Erythroblast (primary cell): ENCODE measurements around the gene PLCH1.

Experiments
- GATA1 ChIP-seq: IDR thresholded peaks from 2 replicates; pipeline ENCODE4 v1.6.1; 2011; ENCODE audit warnings: low read depth, mild to moderate bottlenecking, control low read depth, low read length, moderate library complexity
- POLR2A ChIP-seq: IDR thresholded peaks from 2 replicates; pipeline ENCODE4 v1.6.1; 2011; ENCODE audit warnings: mild to moderate bottlenecking, low read length

- no peak for TF ChIP-seq POLR2A
- no peak for TF ChIP-seq GATA1
Observed at GRCh38 chr3:155392138-155392537, 352.7 kb downstream of the PLCH1 start.
